ENCODE measurements around the gene CYP4F22. TPM values are rescaled to one million over a fixed set of nuclear protein-coding genes. Genes with fewer than 3 reads are reported as not detected.
A peak's percentile ranks its signal among the peaks of the same experiment; 100 is the strongest.
"Not testable (repeated sequence)": the region's sequence is repeated elsewhere in the genome, so short reads cannot be mapped to it uniquely, and the experiment has no call there.

CYP4F22 gene
- total and polyA plus RNA-seq, 5 donors: not detected

DNA sequence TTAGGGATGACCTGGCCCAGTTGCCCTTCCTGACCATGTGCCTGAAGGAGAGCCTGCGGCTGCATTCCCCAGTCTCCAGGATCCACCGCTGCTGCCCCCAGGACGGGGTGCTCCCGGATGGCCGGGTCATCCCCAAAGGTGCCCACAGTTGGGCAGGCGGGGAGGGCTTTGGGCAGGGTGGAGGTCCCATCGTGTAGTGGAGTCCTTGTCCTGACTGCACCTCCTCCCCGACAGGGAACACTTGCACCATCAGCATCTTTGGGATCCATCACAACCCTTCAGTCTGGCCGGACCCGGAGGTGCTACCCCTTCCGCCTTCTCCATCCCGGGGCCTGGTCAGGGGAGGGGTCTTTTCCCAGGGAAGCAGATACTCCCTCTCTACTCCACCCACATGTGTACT, 75.0 kb downstream of the CYP4F22 start:
- no peaks in the 10 kb centered on the region for H3K27me3 ChIP-seq (ENCODE audit: control insufficient read depth, insufficient read depth)
- H3K9me3 ChIP-seq (ENCODE audit: control insufficient read depth, low read length): no peaks in the 10 kb centered on the region
- H3K4me1 ChIP-seq (ENCODE audit: control insufficient read depth, insufficient read depth, low read length): no peaks in the 10 kb centered on the region
- intact Hi-C loops (cut with DNase I): no loop called here
- ATAC-seq (no peak), DNase-seq (peak in 1 of 3 donors; percentile 38)
- whole genome bisulfite sequencing: 78% methylated on average over 12 of the region's 12 CpGs
- no peak overlapping the region for H3K4me3 ChIP-seq (ENCODE audit: low read length)
- no peak overlapping the region for H3K27ac ChIP-seq (ENCODE audit: low read length)

DNA sequence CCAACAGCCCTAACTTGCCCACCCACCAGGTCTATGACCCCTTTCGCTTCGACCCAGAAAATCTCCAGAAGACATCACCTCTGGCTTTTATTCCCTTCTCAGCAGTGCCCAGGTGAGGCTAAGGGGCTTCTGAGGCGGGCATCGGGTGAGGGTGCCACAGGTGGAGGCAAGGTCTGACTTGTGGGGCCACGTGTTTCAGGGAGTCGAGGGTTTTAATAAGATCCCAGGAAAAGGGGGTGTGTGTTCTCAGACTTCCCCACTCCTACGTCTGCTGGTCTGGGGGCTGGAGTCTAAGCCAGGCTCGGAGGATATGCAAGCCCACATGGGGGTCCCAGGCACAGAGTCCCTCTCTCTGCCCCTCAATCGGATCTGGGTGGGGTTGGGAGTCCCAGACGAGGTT, 75.8 kb downstream of the CYP4F22 start:
- peak in 1 of 2 donors; percentile 16 for ATAC-seq
- intact Hi-C loops (cut with DNase I): no loop called here
- Histone ChIP-seq H3K27me3 (ENCODE audit: control insufficient read depth, insufficient read depth) (no peaks in the 10 kb centered on the region), H3K9me3 (ENCODE audit: control insufficient read depth, low read length) (no peaks in the 10 kb centered on the region), H3K4me1 (ENCODE audit: control insufficient read depth, insufficient read depth, low read length) (no peaks in the 10 kb centered on the region), H3K27ac (ENCODE audit: low read length) (no peak overlapping the region), H3K4me3 (ENCODE audit: low read length) (no peak overlapping the region)
- 43% methylated on average over 10 of the region's 10 CpGs for WGBS
- no peak for DNase-seq

DNA sequence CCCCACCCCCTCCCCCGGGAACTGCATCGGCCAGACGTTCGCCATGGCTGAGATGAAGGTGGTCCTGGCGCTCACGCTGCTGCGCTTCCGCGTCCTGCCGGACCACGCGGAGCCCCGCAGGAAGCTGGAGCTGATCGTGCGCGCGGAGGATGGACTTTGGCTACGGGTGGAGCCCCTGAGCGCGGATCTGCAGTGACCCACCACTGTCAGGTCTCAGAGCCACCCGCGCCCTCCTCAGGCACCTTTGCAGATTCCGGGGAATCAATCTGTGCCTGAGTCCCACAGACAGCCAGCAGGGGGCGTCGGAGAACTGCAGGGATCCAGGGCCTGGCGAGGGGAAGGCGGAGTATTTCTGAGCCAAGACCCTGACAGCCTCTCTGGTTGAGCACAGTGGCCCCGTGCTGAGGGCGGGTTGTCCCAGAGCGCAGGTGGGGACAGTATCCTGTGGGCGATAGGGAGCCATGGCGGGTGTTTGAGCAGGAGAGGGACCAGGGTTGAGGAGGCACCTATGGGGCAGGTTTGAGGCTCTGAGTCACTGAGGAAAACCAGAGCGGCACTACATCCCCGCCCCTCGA, 76.3 kb downstream of the CYP4F22 start:
- intact Hi-C loops (cut with DNase I): no loop called here
- Histone ChIP-seq H3K9me3 (ENCODE audit: control insufficient read depth, low read length) (no peaks in the 10 kb centered on the region), H3K4me3 (ENCODE audit: low read length) (no peak overlapping the region), H3K27ac (ENCODE audit: low read length) (no peak overlapping the region), H3K4me1 (ENCODE audit: control insufficient read depth, insufficient read depth, low read length) (no peaks in the 10 kb centered on the region), H3K27me3 (ENCODE audit: control insufficient read depth, insufficient read depth) (no peaks in the 10 kb centered on the region)
- 9% methylated on average over 35 of the region's 35 CpGs for WGBS
- ATAC-seq: peak; percentile 83 to 86
- DNase-seq: peak; percentile 71 to 94 (median 91)

DNA sequence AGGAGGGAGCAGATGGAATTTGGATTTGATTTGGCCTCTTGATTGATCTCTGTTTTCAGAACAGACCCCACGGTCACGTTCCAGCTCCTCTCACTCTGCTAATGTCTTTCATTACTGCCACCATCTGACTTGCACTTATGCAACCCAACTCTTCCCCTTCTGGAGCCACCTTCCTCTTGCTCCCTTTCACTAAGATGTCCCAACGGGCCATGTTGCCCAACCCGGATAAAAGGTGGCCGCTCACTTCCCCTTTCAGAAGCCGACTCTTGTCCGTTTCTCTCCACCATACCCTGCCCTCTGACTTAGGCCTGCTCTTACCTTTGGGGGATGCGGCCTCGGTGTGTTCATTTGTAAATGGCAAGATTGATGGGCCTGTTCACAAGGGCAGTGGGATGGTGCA, 79.3 kb downstream of the CYP4F22 start:
- no peaks in the 10 kb centered on the region for H3K27me3 ChIP-seq (ENCODE audit: control insufficient read depth, insufficient read depth)
- H3K9me3 ChIP-seq (ENCODE audit: control insufficient read depth, low read length): no peaks in the 10 kb centered on the region
- H3K4me3 ChIP-seq (ENCODE audit: low read length): no peak overlapping the region
- DNase-seq (peak; percentile 47 to 70 (median 65)), ATAC-seq (no peak)
- H3K27ac ChIP-seq (ENCODE audit: low read length): no peak overlapping the region
- intact Hi-C loops (cut with DNase I): no loop called here
- 77% methylated on average over 9 of the region's 9 CpGs for WGBS
- H3K4me1 ChIP-seq (ENCODE audit: control insufficient read depth, insufficient read depth, low read length): no peaks in the 10 kb centered on the region

DNA sequence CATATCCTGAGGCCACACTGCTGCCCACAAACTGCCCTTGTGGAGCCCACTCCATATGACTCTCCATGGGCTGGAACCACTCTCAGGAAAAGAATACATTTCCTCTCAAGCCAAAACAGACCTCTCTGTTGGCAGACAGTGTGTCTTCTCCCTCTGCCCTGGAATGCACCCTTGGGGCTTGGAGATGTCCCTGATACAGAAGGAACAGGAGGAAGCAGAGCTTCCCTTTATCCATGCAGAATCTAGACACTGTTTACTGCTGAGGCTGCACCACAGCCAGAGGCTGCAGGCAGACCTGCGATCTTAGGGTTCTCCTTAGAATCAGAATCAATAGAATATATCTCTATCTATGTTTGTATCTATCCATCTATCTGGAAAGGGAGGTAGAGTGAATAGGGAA, 79.9 kb downstream of the CYP4F22 start:
- intact Hi-C loops (cut with DNase I): no loop called here
- ATAC-seq (no peak), DNase-seq (no peak)
- H3K9me3 ChIP-seq (ENCODE audit: control insufficient read depth, low read length): no peaks in the 10 kb centered on the region
- H3K27me3 ChIP-seq (ENCODE audit: control insufficient read depth, insufficient read depth): no peaks in the 10 kb centered on the region
- H3K4me1 ChIP-seq (ENCODE audit: control insufficient read depth, insufficient read depth, low read length): no peaks in the 10 kb centered on the region
- H3K4me3 ChIP-seq (ENCODE audit: low read length): no peak overlapping the region
- H3K27ac ChIP-seq (ENCODE audit: low read length): no peak overlapping the region
- 80% methylated on average over 1 of the region's 1 CpG for WGBS

DNA sequence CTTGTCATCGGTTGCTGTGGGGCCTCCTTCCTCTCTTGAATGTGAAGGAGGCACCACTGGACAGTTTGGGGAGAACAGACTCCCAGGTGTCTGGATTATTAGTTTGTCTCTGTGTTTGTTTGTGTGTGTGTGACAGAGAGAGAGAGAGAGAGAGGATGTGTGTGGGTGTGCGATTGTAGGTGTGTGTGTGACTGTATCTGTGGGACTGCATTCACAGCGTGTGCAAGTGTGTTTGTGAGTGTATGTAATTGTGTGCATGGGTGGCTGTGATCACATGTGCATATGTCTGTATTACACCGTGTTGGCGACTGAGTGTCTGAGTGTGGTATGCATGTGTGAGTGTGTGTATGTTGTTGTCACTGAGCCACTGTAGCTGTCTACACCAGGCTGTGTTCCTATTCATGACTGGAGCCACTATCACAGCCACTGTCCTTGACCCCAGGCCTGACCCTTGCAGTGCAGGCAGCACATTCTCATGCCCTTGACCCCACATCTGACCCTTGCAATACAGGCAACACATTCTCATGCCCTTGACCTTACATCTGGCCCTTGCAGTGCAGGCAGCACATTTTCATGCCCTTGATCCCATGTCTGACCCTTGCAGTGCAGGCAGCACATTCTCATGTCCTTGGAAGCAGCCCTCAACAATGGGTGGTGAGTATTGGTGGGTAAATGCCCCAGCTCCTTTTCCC, 81.6 kb downstream of the CYP4F22 start:
- Histone ChIP-seq H3K9me3 (ENCODE audit: control insufficient read depth, low read length) (no peaks in the 10 kb centered on the region), H3K4me1 (ENCODE audit: control insufficient read depth, insufficient read depth, low read length) (no peaks in the 10 kb centered on the region), H3K4me3 (ENCODE audit: low read length) (no peak overlapping the region), H3K27me3 (ENCODE audit: control insufficient read depth, insufficient read depth) (no peaks in the 10 kb centered on the region), H3K27ac (ENCODE audit: low read length) (no peak overlapping the region)
- 84% methylated on average over 5 of the region's 5 CpGs for WGBS
- no peak for ATAC-seq
- intact Hi-C loops (cut with DNase I): no loop called here
- no peak for DNase-seq

DNA sequence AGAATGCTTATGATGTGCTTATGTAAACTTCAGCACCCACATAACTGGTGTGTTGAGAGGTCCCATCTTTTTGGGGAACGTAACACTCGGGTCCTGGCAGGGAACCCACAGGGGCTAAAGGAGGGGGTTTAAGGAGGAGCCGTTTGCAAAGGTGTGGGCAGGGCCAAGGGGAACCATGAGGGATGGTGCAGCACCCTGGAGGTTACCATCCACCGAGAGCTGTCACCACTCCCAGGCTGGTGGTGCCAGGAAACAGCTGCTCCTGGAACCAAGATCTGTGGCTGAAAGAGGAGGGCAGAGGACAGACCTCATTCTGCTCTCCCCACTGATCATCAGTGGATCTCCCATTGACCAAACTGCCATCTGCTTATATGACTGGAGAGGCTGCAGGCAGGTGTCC, 83.5 kb downstream of the CYP4F22 start:
- no peaks in the 10 kb centered on the region for H3K4me1 ChIP-seq (ENCODE audit: control insufficient read depth, insufficient read depth, low read length)
- H3K27me3 ChIP-seq (ENCODE audit: control insufficient read depth, insufficient read depth): peaks cover 2% of the 10 kb centered on the region
- WGBS: 64% methylated on average over 4 of the region's 4 CpGs
- no peak overlapping the region for H3K4me3 ChIP-seq (ENCODE audit: low read length)
- H3K27ac ChIP-seq (ENCODE audit: low read length): no peak overlapping the region
- intact Hi-C loops (cut with DNase I): no loop called here
- no peaks in the 10 kb centered on the region for H3K9me3 ChIP-seq (ENCODE audit: control insufficient read depth, low read length)
- DNase-seq: no peak
- no peak for ATAC-seq

DNA sequence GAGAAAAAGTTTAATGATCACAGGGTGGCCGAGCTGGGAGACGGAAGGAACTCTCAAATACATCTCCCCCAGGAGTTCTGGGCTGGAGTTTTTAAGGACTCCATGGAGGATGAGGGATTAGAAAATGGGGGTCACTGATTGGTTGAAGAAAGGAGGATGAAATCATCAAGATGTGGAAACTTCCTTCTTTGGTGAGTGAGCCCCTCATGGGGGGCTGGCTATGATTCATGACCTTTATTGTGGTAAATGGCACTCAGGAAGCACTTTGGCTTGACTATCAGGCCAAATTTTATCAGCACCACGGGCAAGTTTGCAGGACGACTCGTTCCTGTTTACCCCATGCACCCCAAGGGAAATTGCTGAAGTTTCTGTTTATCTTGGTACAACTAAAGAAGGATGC, 84.2 kb downstream of the CYP4F22 start:
- intact Hi-C loops (cut with DNase I); DNase-seq; H3K9me3 ChIP-seq (ENCODE audit: control insufficient read depth, low read length); ATAC-seq; H3K27ac ChIP-seq (ENCODE audit: low read length); H3K4me1 ChIP-seq (ENCODE audit: control insufficient read depth, insufficient read depth, low read length); H3K27me3 ChIP-seq (ENCODE audit: control insufficient read depth, insufficient read depth); H3K4me3 ChIP-seq (ENCODE audit: low read length): not testable (repeated sequence)
- WGBS: 26% methylated on average over 5 of the region's 5 CpGs

DNA sequence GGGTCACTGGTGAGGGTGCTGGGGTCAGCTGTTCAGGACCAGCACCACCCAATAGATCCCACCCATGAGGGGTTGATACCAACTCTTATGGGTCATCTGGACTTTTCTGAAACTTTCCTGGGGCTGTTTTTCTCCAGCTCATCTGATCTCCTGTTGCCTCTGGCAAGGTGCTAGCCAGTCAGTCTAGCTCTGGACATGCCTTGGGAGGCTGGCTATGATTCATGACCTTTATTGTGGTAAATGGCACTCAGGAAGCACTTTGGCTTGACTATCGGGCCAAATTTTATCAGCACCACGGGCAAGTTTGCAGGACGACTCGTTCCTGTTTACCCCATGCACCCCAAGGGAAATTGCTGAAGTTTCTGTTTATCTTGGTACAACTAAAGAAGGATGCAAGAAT, 85.4 kb downstream of the CYP4F22 start:
- H3K27ac ChIP-seq (ENCODE audit: low read length); H3K9me3 ChIP-seq (ENCODE audit: control insufficient read depth, low read length); H3K27me3 ChIP-seq (ENCODE audit: control insufficient read depth, insufficient read depth); H3K4me3 ChIP-seq (ENCODE audit: low read length); ATAC-seq; H3K4me1 ChIP-seq (ENCODE audit: control insufficient read depth, insufficient read depth, low read length); intact Hi-C loops (cut with DNase I); DNase-seq: not testable (repeated sequence)
- 46% methylated on average over 4 of the region's 4 CpGs for WGBS

DNA sequence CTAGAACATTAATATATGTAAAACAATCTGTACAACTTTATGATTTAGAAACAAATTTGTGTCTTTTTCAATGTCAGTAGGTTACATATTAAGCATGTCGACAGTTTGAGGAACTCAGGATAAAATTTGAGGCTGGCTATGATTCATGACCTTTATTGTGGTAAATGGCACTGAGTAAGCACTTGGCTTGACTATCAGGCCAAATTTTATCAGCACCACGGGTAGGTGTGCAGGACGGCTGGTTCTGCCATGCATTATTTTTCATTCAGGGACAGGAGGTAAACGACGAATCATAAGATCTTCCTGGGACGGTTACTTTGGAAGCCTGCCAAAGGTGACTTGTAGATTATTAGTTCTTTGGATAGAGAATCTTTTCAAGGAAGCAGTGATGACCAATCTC, 86.7 kb downstream of the CYP4F22 start:
- no peak overlapping the region for H3K4me3 ChIP-seq (ENCODE audit: low read length)
- no peaks in the 10 kb centered on the region for H3K4me1 ChIP-seq (ENCODE audit: control insufficient read depth, insufficient read depth, low read length)
- peaks cover 2% of the 10 kb centered on the region for H3K27me3 ChIP-seq (ENCODE audit: control insufficient read depth, insufficient read depth)
- 51% methylated on average over 6 of the region's 6 CpGs for WGBS
- intact Hi-C loops (cut with DNase I): no loop called here
- no peak overlapping the region for H3K27ac ChIP-seq (ENCODE audit: low read length)
- ATAC-seq (no peak), DNase-seq (no peak)
- no peaks in the 10 kb centered on the region for H3K9me3 ChIP-seq (ENCODE audit: control insufficient read depth, low read length)

Measured in right cardiac atrium (tissue), 5 donors.